GM18907 (cell line): ENCODE measurements around the gene PLA2G2D.

ENCODE experiments used
- ATAC-seq: cut with Tn5 transposase; IDR thresholded peaks from one replicate; pipeline ENCODE4 v1.9.1; 2021; ENCODE audit warnings: mild to moderate bottlenecking, moderate library complexity; ENCODE audit not compliant: unreplicated experiment

Gene PLA2G2D

GRCh38 chr1:20117236-20117635, 2.1 kb downstream of the PLA2G2D start:
- no peak for ATAC-seq

- ATAC-seq: no peak
Observed at GRCh38 chr1:20115916-20116315, 3.4 kb downstream of the PLA2G2D start.

GRCh38 chr1:20115479-20115878, 3.9 kb downstream of the PLA2G2D start:
- no peak for ATAC-seq

GRCh38 chr1:20114021-20114648, 5.2 kb downstream of the PLA2G2D start:
- ATAC-seq: no peak

GRCh38 chr1:20112279-20113000, 6.9 kb downstream of the PLA2G2D start:
- no peak for ATAC-seq

- no peak for ATAC-seq
Observed at GRCh38 chr1:20111452-20111851, 7.9 kb downstream of the PLA2G2D start.

- no peak for ATAC-seq
Observed at GRCh38 chr1:20110679-20111078, 8.7 kb downstream of the PLA2G2D start.

- ATAC-seq: no peak
Observed at GRCh38 chr1:20109223-20109856, 10.0 kb downstream of the PLA2G2D start.

GRCh38 chr1:20108366-20109123, 10.8 kb downstream of the PLA2G2D start:
- no peak for ATAC-seq

GRCh38 chr1:20107796-20108195, 11.5 kb downstream of the PLA2G2D start:
- ATAC-seq: no peak

- ATAC-seq: no peak
Observed at GRCh38 chr1:20107351-20107750, 12.0 kb downstream of the PLA2G2D start.

GRCh38 chr1:20105856-20106255, 13.5 kb downstream of the PLA2G2D start:
- no peak for ATAC-seq

GRCh38 chr1:20102875-20103274, 16.5 kb downstream of the PLA2G2D start:
- no peak for ATAC-seq

- ATAC-seq: no peak
Observed at GRCh38 chr1:20100632-20101355, 18.5 kb downstream of the PLA2G2D start.

- ATAC-seq: no peak
Observed at GRCh38 chr1:20099533-20099932, 19.8 kb downstream of the PLA2G2D start.

- ATAC-seq: no peak
Observed at GRCh38 chr1:20096840-20097447, 22.4 kb downstream of the PLA2G2D start.

GRCh38 chr1:20095564-20096434, 23.5 kb downstream of the PLA2G2D start:
- ATAC-seq: no peak

- no peak for ATAC-seq
Observed at GRCh38 chr1:20093940-20094391, 25.4 kb downstream of the PLA2G2D start.

- ATAC-seq: no peak
Observed at GRCh38 chr1:20093303-20093702, 26.0 kb downstream of the PLA2G2D start.
